Measurements from ENCODE around the gene OTUD5.
"Not testable (repeated sequence)": the region's sequence is repeated elsewhere in the genome, so short reads cannot be mapped to it uniquely, and the experiment has no call there.

OTUD5 gene

DNA sequence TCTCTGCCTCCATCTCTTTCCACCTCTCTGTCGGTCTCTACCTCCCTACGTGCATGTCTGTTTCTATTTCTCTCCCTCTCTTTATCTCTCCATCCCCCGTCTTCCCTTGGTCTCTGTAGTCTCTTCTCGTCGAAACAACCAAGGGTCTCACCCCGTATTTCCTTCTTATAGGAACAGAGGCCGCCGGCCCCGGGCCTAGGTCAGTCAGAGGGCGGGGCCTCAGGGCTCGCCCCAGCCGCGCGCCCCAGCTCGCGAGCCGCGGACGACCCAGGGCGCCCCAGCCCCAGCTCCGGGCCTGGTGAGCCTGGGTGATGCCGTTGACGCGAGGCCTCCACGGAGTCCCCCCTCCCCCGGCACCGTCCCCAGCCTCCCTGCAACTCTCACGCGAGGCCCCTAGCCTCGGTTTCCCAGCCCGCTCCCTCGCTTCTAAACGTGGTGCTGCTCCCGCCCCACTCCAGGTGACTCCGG lies 66.4 kb downstream of the OTUD5 start:
- DNase-seq (ENCODE audit: low read depth in 2 of 3, low spot score in 1 of 3): no peak

DNA sequence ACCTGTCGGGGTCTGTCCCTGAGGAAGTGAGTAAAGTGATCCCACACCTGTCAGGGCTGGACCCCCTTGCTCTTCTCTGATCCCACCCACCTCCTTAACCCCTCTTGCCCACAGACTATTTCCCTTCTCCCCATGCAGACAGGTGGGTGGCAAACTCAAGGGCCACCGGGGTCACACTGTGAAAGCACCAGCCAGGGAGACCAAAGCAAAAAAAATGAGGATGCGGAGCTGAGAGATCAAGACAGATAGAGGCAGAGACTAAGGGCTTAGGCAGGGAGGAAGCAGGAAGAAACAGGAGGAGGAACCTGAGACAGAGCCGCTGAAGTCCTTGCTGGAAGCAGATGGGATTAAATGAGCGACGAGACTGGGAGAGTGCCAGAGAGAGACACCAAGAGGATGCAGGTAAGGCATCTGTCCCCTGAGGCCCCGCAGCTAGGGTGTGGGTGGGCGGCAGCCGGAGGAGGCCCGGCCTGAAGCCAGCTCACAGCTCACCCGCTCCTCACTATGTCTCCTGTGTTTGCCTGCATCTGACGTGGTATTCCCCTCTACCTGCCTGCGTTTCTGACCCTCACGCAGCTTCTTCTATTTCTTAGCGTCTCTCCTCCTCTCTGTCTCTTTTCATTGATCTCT lies 67.0 kb downstream of the OTUD5 start:
- no peak for DNase-seq (ENCODE audit: low read depth in 2 of 3, low spot score in 1 of 3)

DNA sequence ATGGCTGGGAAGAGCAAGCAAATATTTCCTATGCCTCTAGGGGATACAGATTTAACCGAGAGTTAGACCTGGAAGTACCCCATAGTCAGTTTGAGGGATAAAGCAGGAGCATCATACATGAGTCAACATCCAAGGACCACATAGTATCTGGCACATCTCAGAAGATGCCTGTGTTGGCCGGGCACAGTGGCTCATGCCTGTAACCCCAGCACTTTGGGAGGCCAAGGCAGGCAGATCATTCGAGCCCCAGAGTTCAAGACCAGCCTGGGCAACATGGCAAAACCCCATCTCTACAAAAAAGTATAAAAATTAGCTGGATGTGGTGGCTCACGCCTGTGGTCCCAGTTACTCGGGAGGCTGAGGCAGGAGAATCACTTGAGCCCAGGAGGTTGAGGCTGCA lies 70.8 kb downstream of the OTUD5 start:
- DNase-seq (ENCODE audit: low read depth in 2 of 3, low spot score in 1 of 3): not testable (repeated sequence)

DNA sequence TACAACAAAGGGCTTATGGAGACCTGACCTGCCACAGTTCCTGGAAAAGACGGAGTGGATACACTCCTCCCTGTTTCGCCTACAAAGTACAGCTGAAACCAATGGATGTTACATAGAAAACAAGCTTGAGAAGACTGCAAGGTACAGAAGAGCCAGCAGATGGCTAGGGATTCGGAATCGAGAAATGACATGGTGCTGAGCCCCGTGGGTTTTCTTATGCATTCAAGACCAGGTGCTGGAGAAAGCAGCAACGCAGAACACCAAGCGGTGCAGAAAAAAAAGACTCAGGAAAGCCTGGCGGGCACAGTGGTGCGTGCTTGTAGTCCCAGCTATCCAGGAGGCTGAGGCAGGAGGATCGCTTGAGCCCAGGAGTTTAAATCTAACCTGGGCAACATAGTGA lies 73.7 kb downstream of the OTUD5 start:
- no peak for DNase-seq (ENCODE audit: low read depth in 2 of 3, low spot score in 1 of 3)

DNA sequence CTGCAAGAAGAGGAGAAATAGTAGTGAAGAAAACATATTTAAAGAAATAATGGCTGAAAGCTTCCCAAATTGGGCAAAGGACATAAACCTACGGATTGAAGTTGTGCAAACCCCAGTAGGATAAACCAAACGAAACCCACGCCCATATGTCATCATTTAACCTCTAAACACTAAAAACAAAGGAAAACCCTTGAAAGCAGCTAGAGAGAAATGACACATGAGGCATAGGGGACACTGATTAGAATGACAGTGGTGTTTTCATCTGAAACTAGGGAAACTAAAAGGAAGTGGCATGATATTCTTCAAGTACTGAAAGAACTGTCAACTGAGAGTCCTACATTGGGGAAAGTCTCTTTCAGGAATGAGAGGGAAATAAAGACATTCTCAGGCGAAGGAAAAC lies 80.5 kb downstream of the OTUD5 start:
- not testable (repeated sequence) for DNase-seq (ENCODE audit: low read depth in 2 of 3, low spot score in 1 of 3)

Data from stimulated activated CD4-positive, alpha-beta T cell treated with anti-CD3 and anti-CD28 coated beads, Interleukin-12 subunit alpha, Interleukin-12 subunit beta, amount 100 ng/mL, for 48 hours (primary cell).